Prostate gland (tissue), 2 donors: Measurements from ENCODE around the gene HDHD2.

Experiments used
- CTCF ChIP-seq, 4 experiments: fragments of 200-600 bp in 2 of 4; fragments of 450-650 bp in 2 of 4; sonication (generic) in 2 of 4; IDR thresholded peaks; 1 replicate in 3 of 4; 2 replicates in 1 of 4; pipeline ENCODE4 v1.5.1; 2016 to 2019; ENCODE audit warnings: antibody characterized with exemption in 4 of 4, mild to moderate bottlenecking in 2 of 4, moderate library complexity in 2 of 4
- POLR2A ChIP-seq: fragments of 450-650 bp; IDR thresholded peaks from one replicate; pipeline ENCODE4 v1.6.1; 2016; ENCODE audit warnings: antibody characterized with exemption, mild to moderate bottlenecking
- POLR2AphosphoS5 ChIP-seq: sonication (generic); formaldehyde crosslinking; IDR thresholded peaks from one replicate; pipeline ENCODE4 v1.6.1; 2017; ENCODE audit warnings: antibody characterized with exemption

GRCh38 chr18:47087676-47088075, 62.6 kb downstream of the HDHD2 start:
- TF ChIP-seq CTCF (IDR thresholded peaks at IDR 0.05) (no peak), POLR2A (no peak), POLR2AphosphoS5 (no peak)
